D341Med (cell line): Measurements from ENCODE around the gene SLC18B1.

Experiments used
- DNase-seq: peaks from one replicate; pipeline ENCODE4 v3.0.0; 2012; ENCODE audit warnings: low spot score

The SLC18B1 gene

GRCh38 chr6:132742495-132742894, 55.9 kb downstream of the SLC18B1 start:
- no peak for DNase-seq

GRCh38 chr6:132741281-132741680, 57.2 kb downstream of the SLC18B1 start:
- no peak for DNase-seq

DNA sequence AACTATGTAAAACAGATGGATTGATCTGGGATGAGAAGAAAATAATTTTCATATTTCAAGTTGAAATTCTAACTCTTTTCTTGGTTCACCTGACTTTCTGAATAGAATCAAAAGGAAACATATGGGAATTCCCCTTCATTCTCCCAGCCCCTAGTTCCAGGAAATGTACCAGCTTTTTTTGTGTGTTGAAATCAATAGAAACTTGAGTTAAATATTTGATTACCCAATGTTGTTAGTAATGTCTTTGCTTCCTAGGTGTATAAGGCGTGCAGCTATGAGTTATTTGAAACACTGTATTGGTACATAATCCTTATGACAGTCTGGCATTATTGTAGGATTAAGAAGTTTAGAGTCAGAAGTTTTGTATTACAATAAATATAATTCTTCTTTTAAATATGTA, 62.2 kb downstream of the SLC18B1 start:
- DNase-seq, result no peak

GRCh38 chr6:132734694-132735236, 63.7 kb downstream of the SLC18B1 start:
- DNase-seq, result no peak

GRCh38 chr6:132733814-132734213, 64.6 kb downstream of the SLC18B1 start:
- no peak for DNase-seq

- no peak for DNase-seq
Observed at GRCh38 chr6:132733283-132733682, 65.2 kb downstream of the SLC18B1 start.

GRCh38 chr6:132731086-132731485, 67.4 kb downstream of the SLC18B1 start:
- DNase-seq, result no peak

DNA sequence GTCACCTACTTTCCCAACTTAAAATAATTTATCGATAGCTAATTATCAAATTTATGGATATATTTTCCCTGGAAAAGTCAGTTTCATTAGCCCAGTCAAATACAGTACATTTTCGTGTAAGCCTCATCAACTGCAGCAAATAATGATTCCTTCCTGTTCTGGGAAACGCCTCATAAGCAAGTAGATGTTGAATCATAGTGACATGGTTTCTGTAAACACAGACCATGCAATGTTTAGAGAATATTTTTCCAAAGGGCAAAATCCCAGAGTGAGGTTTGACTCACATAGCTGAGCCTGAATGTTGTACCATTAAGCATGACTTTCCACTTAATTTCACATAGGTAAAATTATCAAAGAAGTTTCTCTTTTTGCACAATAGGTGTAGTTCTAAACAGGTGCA, 67.9 kb downstream of the SLC18B1 start:
- no peak for DNase-seq

DNA sequence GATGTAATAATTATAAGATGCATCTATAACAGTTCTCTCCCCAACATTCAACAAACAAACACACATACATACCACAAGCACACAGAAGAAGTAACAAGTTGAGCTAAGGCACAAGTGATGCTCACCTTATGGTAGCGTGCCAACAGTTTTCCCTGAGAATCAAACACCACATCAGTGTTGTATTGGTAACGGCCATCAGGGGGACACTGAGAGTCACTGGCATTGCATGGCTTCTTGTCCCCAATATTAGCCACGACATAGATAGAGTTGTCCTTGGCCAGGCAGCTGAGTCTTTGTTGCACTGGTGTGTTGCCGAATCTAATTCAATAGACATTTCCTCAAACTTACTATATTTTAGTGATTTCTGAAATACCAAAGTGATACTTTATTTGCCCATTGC, 69.8 kb downstream of the SLC18B1 start:
- no peak for DNase-seq

DNA sequence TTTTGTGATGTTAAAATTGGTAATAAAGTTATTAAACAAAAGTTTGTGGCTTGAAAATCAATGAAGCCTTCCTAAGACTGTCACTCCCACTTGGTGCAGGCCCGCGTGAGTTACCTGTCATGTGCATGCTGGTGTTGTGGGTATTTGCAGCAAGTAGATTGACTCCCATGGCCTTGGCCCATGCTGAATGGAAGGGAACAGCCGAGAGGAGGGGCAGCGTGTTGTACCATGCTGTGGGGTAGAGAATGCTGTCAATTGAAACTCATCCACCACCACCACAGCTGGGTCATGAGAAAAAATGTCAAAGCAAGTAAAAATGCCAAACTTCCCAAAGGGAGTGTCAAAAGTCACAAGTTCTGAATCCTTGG, 71.8 kb downstream of the SLC18B1 start:
- no peak for DNase-seq

DNA sequence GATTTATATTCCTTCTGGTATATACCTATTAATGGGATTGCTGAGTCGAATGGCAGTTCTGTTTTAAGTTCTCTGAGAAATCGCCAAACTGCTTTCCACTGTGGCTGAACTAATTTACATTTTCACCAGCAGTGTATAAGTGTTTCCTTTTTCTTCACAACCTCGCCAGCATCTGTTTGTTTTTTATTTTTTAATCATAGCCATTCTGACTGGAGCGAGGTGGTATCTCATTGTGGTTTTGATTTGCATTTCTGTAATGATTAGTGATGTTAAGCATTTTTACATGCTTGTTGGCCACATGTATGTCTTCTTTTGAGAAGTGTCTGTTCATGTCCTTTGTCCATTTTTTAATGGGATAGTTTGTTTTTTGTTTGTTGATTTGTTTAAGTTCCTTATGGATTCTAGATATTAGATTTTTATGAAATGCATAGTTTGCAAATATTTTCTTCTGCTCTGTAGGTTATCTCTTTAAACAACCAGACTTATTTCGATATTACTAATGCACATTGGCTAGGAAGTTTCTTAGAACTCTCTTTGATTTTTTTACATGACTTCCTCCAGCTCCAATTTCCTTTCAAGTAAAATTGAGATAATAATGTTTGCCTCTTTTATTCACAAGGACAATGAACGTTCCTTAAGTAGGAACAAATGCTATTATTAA, 72.4 kb downstream of the SLC18B1 start:
- no peak for DNase-seq

DNA sequence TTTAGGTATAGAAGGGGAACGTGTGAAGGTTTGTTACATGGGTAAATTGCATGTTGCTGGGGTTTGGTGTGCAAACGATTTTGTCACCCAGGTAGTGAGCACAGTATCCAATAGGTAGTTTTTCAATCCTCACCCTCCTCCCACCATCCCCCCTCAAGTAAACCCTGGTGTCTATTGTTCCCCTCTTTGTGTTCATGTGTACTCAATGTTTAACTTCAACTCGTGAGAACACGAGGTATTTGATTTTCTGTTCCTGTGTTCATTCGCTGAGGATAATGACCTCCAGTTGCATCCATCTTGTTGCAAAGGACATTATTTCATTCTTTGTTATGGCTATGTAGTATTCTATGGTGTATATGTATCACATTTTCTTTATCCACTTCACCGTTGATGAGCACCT, 73.0 kb downstream of the SLC18B1 start:
- DNase-seq, result no peak

GRCh38 chr6:132719736-132720448, 78.5 kb downstream of the SLC18B1 start:
- DNase-seq, result no peak
